Activated CD8-positive, alpha-beta T cell treated with anti-CD3 and anti-CD28 coated beads for 36 hours (primary cell): ENCODE results near the gene FURIN. TPM values are rescaled to one million over a fixed set of nuclear protein-coding genes. Genes with fewer than 3 reads are reported as not detected.

ENCODE experiments used
- ATAC-seq: fragments of 200-7000 bp; cut with Tn5 transposase; one replicate; pipeline ENCODE4 v1.10.0; 2021; ENCODE audit warnings: mild to moderate bottlenecking, moderate library complexity
- CTCF ChIA-PET: fragments of 350-600 bp; sonication (Branson Sonifier 250); formaldehyde crosslinking; loops from one replicate; lab custom pipeline; 2021; ENCODE audit warnings: antibody characterized with exemption; lab: Charles Lee
- POLR2A ChIA-PET: fragments of 350-600 bp; sonication (Branson Sonifier 250); formaldehyde crosslinking; loops from one replicate; lab custom pipeline; 2021; ENCODE audit warnings: antibody characterized with exemption; lab: Charles Lee
- DNase-seq: peaks from one replicate; pipeline ENCODE4 v3.0.0-alpha.2; 2020
- H3K27ac Mint-ChIP-seq: one replicate; pipeline ENCODE4 v1.8.0; 2021; ENCODE audit warnings: mild to moderate bottlenecking, mixed read lengths
- H3K27me3 Mint-ChIP-seq: one replicate; pipeline ENCODE4 v1.8.0; 2021; ENCODE audit warnings: mixed read lengths
- H3K36me3 Mint-ChIP-seq: one replicate; pipeline ENCODE4 v1.8.0; 2021; ENCODE audit warnings: low read depth, mixed read lengths
- H3K4me1 Mint-ChIP-seq: one replicate; pipeline ENCODE4 v1.8.0; 2021; ENCODE audit warnings: low read depth, mixed read lengths
- H3K4me3 Mint-ChIP-seq: one replicate; pipeline ENCODE4 v1.8.0; 2021; ENCODE audit warnings: mild to moderate bottlenecking, moderate library complexity, mixed read lengths
- H3K9me3 Mint-ChIP-seq: one replicate; pipeline ENCODE4 v1.8.0; 2021; ENCODE audit warnings: mixed read lengths
- intact Hi-C: fragments of 100-400 bp; cut with micrococcal nuclease; formaldehyde crosslinking; loops from one replicate; pipeline ENCODE4 v1.10.0; 2022
- total RNA-seq, 2 experiments: library from RNA; stranded (reverse); gene quantifications; one replicate each; pipeline ENCODE4 v1.2.3, GENCODE V29; 2021
- TF ChIP-seq, protein P1 (sequence below): fragments of 200-600 bp; IDR thresholded peaks from one replicate; pipeline ENCODE4 v1.8.0; 2022; ENCODE audit warnings: antibody characterized with exemption, mild to moderate bottlenecking

Gene FURIN
- total RNA-seq, 2 experiments from 2014 or later: 111 to 117 TPM

DNA sequence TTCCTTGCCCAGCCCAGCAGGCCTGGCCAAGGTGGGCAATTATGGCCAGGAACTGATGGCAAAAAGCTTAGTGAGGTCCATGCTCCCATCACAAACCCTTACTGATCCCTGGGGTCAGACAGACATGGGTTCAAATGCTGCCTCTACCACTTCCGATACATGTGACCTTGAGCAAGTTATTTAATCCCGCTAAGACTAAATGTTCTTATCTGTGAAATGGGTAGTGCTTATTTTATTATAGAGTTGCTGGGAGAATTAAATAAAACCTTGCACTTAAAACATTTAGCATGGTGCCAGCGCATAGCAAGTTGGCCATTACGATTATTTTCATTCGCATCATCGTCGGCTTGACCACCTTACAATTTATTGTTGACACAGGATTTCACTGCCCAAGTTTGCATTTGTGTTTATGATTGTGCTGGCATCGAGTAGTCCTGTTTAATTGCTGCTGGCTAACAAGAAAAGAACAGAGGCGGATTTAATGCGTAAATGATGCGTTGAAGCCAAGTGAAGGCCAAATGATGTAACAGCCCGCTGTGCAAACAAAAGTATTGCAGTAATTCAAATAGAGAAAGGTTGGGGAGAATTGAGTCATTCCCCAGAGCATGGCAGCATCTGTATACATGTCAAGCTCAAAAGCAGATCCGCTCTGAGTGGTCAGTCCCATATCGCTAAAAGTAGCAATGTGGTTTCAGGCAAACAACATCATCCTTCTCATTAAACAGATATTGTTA, 7.3 kb upstream of the FURIN start:
- peaks cover 33% of the 10 kb centered on the region for H3K4me1 Mint-ChIP-seq
- POLR2A ChIA-PET: no interaction called here
- H3K27ac Mint-ChIP-seq: no peak overlapping the region
- DNase-seq (peak; percentile 12), ATAC-seq (no peak)
- CTCF ChIA-PET: no interaction called here
- TF ChIP-seq, protein P1, sequence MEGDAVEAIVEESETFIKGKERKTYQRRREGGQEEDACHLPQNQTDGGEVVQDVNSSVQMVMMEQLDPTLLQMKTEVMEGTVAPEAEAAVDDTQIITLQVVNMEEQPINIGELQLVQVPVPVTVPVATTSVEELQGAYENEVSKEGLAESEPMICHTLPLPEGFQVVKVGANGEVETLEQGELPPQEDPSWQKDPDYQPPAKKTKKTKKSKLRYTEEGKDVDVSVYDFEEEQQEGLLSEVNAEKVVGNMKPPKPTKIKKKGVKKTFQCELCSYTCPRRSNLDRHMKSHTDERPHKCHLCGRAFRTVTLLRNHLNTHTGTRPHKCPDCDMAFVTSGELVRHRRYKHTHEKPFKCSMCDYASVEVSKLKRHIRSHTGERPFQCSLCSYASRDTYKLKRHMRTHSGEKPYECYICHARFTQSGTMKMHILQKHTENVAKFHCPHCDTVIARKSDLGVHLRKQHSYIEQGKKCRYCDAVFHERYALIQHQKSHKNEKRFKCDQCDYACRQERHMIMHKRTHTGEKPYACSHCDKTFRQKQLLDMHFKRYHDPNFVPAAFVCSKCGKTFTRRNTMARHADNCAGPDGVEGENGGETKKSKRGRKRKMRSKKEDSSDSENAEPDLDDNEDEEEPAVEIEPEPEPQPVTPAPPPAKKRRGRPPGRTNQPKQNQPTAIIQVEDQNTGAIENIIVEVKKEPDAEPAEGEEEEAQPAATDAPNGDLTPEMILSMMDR: no peak
- no peaks in the 10 kb centered on the region for H3K36me3 Mint-ChIP-seq
- no peaks in the 10 kb centered on the region for H3K27me3 Mint-ChIP-seq
- H3K9me3 Mint-ChIP-seq: no peaks in the 10 kb centered on the region
- no peak overlapping the region for H3K4me3 Mint-ChIP-seq
- intact Hi-C loops: no loop called here

DNA sequence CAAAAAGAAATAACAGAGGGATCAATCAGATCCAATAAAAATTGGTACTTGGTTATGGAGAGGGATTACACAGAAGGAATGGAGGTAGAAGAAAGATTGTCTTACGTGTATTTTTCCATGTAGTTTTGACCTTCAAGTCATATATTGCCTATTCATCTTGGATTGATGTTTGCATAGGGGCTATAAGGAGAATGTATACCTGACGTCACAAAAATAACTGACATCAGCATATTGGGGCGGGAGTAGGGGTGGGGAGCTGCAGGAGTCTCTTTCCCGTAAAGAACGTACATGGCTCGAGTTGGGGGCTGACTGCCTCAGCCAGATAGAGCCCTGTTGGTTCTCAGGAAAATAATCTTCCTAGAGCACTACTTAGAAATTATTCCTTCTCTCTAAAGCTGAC, 5.9 kb upstream of the FURIN start:
- TF ChIP-seq, protein P1: no peak
- Mint-ChIP-seq H3K27ac (no peak overlapping the region), H3K9me3 (no peaks in the 10 kb centered on the region), H3K4me1 (peaks cover 20% of the 10 kb centered on the region), H3K27me3 (peaks cover 1% of the 10 kb centered on the region), H3K36me3 (no peaks in the 10 kb centered on the region), H3K4me3 (no peak overlapping the region)
- POLR2A ChIA-PET: no interaction called here
- CTCF ChIA-PET: no interaction called here
- DNase-seq: no peak
- ATAC-seq: no peak
- intact Hi-C loops: no loop called here

GRCh38 chr15:90862964-90863778, 5.2 kb upstream of the FURIN start:
- Mint-ChIP-seq H3K27me3 (peaks cover 1% of the 10 kb centered on the region), H3K4me3 (no peak overlapping the region), H3K27ac (peak overlapping the region; percentile 69), H3K9me3 (no peaks in the 10 kb centered on the region), H3K36me3 (no peaks in the 10 kb centered on the region), H3K4me1 (peaks cover 15% of the 10 kb centered on the region)
- CTCF ChIA-PET: interaction anchor here (1.2 to 1.8 kb wide), 3 partner anchors 13 to 45 kb away, joined by 3 to 5 read pairs (median 3); no protein-coding TSS in a partner anchor
- TF ChIP-seq, protein P1: no peak
- DNase-seq (peak; percentile 1), ATAC-seq (no peak)
- intact Hi-C loops: no loop called here
- POLR2A ChIA-PET: interaction anchor here (1.0 kb wide), 1 partner anchor 10 kb away, joined by 3 read pairs; no protein-coding TSS in a partner anchor

GRCh38 chr15:90863987-90864386, 4.4 kb upstream of the FURIN start:
- CTCF ChIA-PET: interaction anchor here (1.2 to 1.8 kb wide), 3 partner anchors 14 to 46 kb away, joined by 3 to 5 read pairs (median 3); no protein-coding TSS in a partner anchor
- intact Hi-C loops: no loop called here
- H3K4me3 Mint-ChIP-seq: no peak overlapping the region
- TF ChIP-seq, protein P1: no peak
- H3K4me1 Mint-ChIP-seq: peaks cover 23% of the 10 kb centered on the region
- no peaks in the 10 kb centered on the region for H3K9me3 Mint-ChIP-seq
- POLR2A ChIA-PET: interaction anchor here (0.7 to 1.0 kb wide), 2 partner anchors 9 to 34 kb away, joined by 3 read pairs; no protein-coding TSS in a partner anchor
- peaks cover 1% of the 10 kb centered on the region for H3K27me3 Mint-ChIP-seq
- H3K27ac Mint-ChIP-seq: peak overlapping the region; percentile 69
- DNase-seq: peak; percentile 65
- no peaks in the 10 kb centered on the region for H3K36me3 Mint-ChIP-seq
- peak; percentile 77 for ATAC-seq
